Aorta (tissue), 5 donors: ENCODE data around the gene MTTP. TPM values are rescaled to one million over a fixed set of nuclear protein-coding genes. Genes with fewer than 3 reads are reported as not detected.
"Not testable (repeated sequence)": the region's sequence is repeated elsewhere in the genome, so short reads cannot be mapped to it uniquely, and the experiment has no call there.

ENCODE experiments used
- ATAC-seq: fragments of 200-7000 bp; cut with Tn5 transposase; one replicate; pipeline ENCODE4 v1.9.1; 2022; ENCODE audit warnings: moderate library complexity; ENCODE audit not compliant: low FRiP score
- DNase-seq, 2 donors: peaks; one replicate each; pipeline ENCODE4 v3.0.0-alpha.2; 2020
- H3K27ac ChIP-seq, 2 donors: one replicate each; pipeline ENCODE4 v1.5.1; 2013; ENCODE audit warnings: low read length in 2 of 2, mild to moderate bottlenecking in 2 of 2, moderate library complexity in 2 of 2, control low read depth in 1 of 2, inconsistent platforms in 1 of 2, low read depth in 1 of 2
- H3K27me3 ChIP-seq, 2 donors: one replicate each; pipeline ENCODE4 v1.6.1; 2013; ENCODE audit warnings: control low read depth in 1 of 2, low read length in 1 of 2, mild to moderate bottlenecking in 1 of 2, moderate library complexity in 1 of 2; ENCODE audit not compliant: insufficient read depth in 2 of 2, control insufficient read depth in 1 of 2
- H3K36me3 ChIP-seq, 2 donors: one replicate each; pipeline ENCODE4 v1.6.1; 2013; ENCODE audit warnings: control low read depth in 1 of 2, low read length in 1 of 2, mild to moderate bottlenecking in 1 of 2; ENCODE audit not compliant: insufficient read depth in 2 of 2, control insufficient read depth in 1 of 2
- H3K4me1 ChIP-seq, 2 donors: one replicate each; pipeline ENCODE4 v1.6.1; 2013; ENCODE audit warnings: low read length in 2 of 2, control low read depth in 1 of 2, mild to moderate bottlenecking in 1 of 2, moderate library complexity in 1 of 2; ENCODE audit not compliant: insufficient read depth in 2 of 2, control insufficient read depth in 1 of 2
- H3K4me3 ChIP-seq, 2 donors: one replicate each; pipeline ENCODE4 v1.5.1; 2013; ENCODE audit warnings: low read length in 2 of 2, control low read depth in 1 of 2, mild to moderate bottlenecking in 1 of 2
- H3K9me3 ChIP-seq: one replicate; pipeline ENCODE4 v1.6.1; 2013; ENCODE audit warnings: mild to moderate bottlenecking, low read length; ENCODE audit not compliant: control insufficient read depth
- WGBS, 2 donors: extraction: QIAGEN DNeasy Blood & Tissue Kit; methylation state at CpG; one replicate each; pipeline ENCODE4 v1.1.7; 2013; 5-methylcytosine and 5-hydroxymethylcytosine counted together
- intact Hi-C, 2 donors: fragments of 100-400 bp; cut with DNase I; formaldehyde crosslinking; loops; one replicate each; pipeline versions ENCODE4 v1.14.2 to v1.15.0; 2022
- long read RNA-seq, 2 donors: library from polyadenylated mRNA; unstranded; transcript quantifications; one replicate each; pipeline ENCODE4 v2.0.0, GENCODE V29; 2020 to 2021
- polyA plus RNA-seq, 2 donors: library from polyadenylated mRNA; stranded (reverse); fragments of 200-250 nt; gene quantifications; one replicate each; pipeline ENCODE4 v1.2.3, GENCODE V29; 2013
- total RNA-seq, 2 donors: library from RNA; stranded (reverse); fragmentation: NEBNext Ultra II Directional; extraction: Animal tissue kit (Norgen Biotek cat#: 25700); gene quantifications; one replicate each; pipeline ENCODE4 v1.2.1, GENCODE V29; 2021
- donor health status: healthy with polysubstance abuse.
- donor health status: Bipolar disorder and iron deficiency.
- donor health status: DM: no; HTN: no; CAD: no.
- donor health status: DM: no; HTN: no; CAD: no.
- donor health status: DM: yes; HTN: yes; CAD: no.

Gene MTTP
- total RNA-seq: under 1 TPM; 0.48 to 0.65 TPM
- polyA plus RNA-seq: 10 to 100 TPM in 1 of 2 donors, not detected in 1; 13.6 TPM
- long read RNA-seq, donor 1, full-length matches to known transcripts: 1 of 1 reads
- long read RNA-seq, donor 1, partial matches to known transcripts: 0 of 1 reads
- long read RNA-seq, donor 1, other reads (novel, unspliced or antisense): 0 of 1 reads
- long read RNA-seq, donor 2: 0 reads

DNA sequence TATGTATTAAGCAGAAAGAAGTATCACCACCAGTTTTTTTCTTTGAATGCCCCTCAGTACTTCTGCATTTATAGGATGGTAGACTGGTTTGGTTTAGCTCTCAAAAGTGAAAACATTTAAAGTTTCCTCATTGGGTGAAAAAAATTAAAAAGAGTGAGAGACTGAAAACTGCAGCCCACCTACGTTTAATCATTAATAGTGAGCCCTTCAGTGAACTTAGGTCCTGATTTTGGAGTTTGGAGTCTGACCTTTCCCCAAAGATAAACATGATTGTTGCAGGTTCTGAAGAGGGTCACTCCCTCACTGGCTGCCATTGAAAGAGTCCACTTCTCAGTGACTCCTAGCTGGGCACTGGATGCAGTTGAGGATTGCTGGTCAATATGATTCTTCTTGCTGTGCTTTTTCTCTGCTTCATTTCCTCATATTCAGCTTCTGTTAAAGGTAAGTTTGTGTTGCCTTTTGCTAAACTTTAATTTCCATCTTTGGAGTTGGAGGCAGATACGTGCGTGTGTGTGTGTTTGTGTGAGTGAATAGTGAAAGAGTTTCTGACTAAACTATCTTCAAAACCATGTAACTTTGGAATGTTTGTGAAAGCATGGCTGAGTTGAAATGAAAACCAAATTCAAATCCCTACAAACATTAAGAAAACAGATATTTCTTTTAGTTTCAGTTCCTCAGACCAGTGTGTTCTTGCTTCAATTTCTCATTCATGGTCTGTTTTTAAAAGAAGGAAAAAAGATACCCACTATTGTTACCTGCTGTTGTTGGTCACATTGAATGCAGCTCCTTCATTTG is at the start of gene MTTP:
Gene MTTP (plus strand): TSS at position 295 of the 795 bp plus-strand sequence. CDS start 86 bp downstream, at position 381.
- peak within 1 kb of the TSS in 1 of 2 donors; percentile 82 for H3K27ac ChIP-seq
- no peaks in the 10 kb centered on the region for H3K36me3 ChIP-seq
- ATAC-seq (no peak), DNase-seq (no peak)
- H3K9me3 ChIP-seq: no peaks in the 10 kb centered on the region
- no peaks in the 10 kb centered on the region for H3K27me3 ChIP-seq
- WGBS, 2 donors: 28 to 31% methylated on average over 3 of the region's 3 CpGs
- H3K4me3 ChIP-seq: peak within 1 kb of the TSS; percentile 14 to 48
- intact Hi-C loops: no loop called here
- H3K4me1 ChIP-seq: peaks cover 0 to 2% of the 10 kb centered on the region in 2 donors

DNA sequence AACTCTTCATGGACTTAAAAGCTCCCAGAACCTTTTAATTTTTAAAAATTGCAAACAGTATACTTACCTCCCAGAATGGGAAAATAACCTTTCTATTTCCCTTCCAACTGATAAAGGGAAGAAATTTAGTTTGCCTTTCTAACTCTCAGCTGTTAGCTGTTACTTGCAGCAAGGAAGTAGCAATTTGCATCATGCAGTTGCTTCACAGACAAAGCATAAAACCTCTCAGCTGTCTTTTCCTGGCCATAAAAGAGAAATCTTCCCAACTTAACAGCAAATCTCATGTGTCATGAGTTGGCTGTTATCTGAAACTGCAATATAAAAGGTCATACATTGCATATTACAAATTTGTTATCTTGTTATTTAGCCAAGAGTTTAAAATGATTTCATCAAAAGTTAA is 45.4 kb upstream of the MTTP start:
- DNase-seq (no peak), ATAC-seq (no peak)
- Histone ChIP-seq H3K4me1 (no peaks in the 10 kb centered on the region), H3K4me3 (no peak overlapping the region), H3K27ac (no peak overlapping the region), H3K36me3 (no peaks in the 10 kb centered on the region), H3K9me3 (no peaks in the 10 kb centered on the region), H3K27me3 (no peaks in the 10 kb centered on the region)
- intact Hi-C loops: no loop called here

DNA sequence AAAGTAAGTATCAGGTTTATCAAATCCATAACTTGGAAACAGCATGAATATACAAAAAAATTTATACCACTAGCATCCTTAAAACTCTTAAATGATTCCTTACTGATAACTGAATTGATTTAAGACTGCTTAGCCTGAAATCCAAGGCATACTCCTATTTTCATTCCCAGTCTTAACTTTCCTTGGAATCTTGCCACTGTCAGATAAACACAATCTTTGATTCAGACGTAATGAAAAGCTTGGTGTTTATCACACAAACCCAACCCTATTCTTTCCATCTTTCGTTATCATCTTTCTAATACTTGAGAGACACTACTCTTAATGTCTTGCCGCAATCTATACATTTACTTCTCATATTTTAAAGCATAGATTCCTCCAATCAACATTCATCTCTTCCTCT is 44.7 kb upstream of the MTTP start:
- intact Hi-C loops: no loop called here
- Histone ChIP-seq H3K4me3 (no peak overlapping the region), H3K27ac (no peak overlapping the region), H3K4me1 (no peaks in the 10 kb centered on the region), H3K9me3 (no peaks in the 10 kb centered on the region), H3K27me3 (no peaks in the 10 kb centered on the region), H3K36me3 (no peaks in the 10 kb centered on the region)
- WGBS, 2 donors: 51 to 52% methylated on average over 3 of the region's 3 CpGs
- no peak for ATAC-seq
- no peak for DNase-seq

DNA sequence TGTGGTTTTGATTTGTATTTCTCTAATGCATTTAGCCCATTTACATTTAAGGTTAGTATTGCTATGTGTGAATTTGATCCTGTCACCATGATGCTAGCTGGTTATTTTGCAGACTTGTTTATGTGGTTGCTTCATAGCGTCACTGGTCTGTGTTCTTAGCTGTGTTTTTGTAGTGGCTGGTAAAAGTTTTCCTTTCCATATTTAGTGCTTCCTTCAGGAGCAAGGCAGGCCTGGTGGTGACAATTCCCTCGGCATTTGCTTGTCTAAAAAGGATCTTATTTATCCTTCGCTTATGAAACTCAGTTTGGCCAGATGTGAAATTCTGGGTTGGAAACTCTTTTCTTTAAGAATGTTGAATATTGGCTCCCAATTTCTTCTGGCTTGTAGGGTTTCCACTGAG is 39.9 kb upstream of the MTTP start:
- H3K4me3 ChIP-seq, H3K27me3 ChIP-seq, DNase-seq, intact Hi-C loops, ATAC-seq, H3K27ac ChIP-seq, H3K9me3 ChIP-seq, H3K4me1 ChIP-seq, H3K36me3 ChIP-seq: not testable (repeated sequence)
- WGBS, 2 donors: 22 to 34% methylated on average over 3 of the region's 3 CpGs

DNA sequence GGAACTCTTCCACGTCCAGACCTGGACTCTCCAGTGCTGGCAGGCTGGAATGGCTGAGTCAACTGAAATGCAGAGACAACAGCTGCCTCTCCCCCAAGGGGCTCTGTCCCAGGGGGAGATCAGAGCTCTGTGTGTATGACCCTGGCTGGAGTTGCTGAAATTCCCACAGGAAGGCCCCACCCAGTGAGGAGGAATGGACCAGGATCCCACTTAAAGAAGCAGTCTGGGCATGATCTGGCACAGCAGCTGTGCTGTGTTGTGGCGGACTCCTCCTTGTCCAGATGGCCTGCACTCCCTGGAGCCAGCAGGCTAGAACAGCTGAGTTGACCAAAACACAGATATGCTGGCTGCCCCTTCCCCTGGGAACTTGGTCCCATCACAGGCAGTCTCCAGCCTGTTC is 38.4 kb upstream of the MTTP start:
- H3K36me3 ChIP-seq: no peaks in the 10 kb centered on the region
- ATAC-seq (no peak), DNase-seq (no peak)
- H3K4me1 ChIP-seq: no peaks in the 10 kb centered on the region
- H3K27ac ChIP-seq: no peak overlapping the region
- H3K27me3 ChIP-seq: no peaks in the 10 kb centered on the region
- intact Hi-C loops: no loop called here
- no peaks in the 10 kb centered on the region for H3K9me3 ChIP-seq
- 42 to 73% methylated on average over 2 of the region's 2 CpGs for WGBS, 2 donors
- H3K4me3 ChIP-seq: no peak overlapping the region

DNA sequence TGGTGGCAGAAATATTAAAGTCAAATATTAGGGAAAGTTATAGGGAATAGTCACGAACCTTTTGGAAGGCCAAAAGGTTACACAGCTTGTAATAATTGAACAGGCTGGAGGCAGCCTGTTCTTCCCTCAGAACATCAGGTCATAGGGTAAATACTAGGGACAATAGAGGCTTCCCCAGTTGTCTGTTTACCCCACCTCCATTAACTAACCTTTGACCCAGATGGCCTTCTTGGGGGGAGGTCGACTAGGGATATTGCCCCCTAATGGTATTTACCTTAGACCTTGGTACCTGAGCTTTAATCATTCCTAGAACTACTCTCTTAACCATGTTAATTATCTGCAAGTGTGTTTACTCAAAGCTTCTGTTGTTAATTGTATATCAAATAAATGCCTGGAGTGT is 37.8 kb upstream of the MTTP start:
- 72% methylated on average over 2 of the region's 2 CpGs for WGBS, 2 donors
- Histone ChIP-seq H3K36me3 (no peaks in the 10 kb centered on the region), H3K4me3 (no peak overlapping the region), H3K4me1 (no peaks in the 10 kb centered on the region), H3K27ac (no peak overlapping the region), H3K27me3 (no peaks in the 10 kb centered on the region), H3K9me3 (no peaks in the 10 kb centered on the region)
- DNase-seq (no peak), ATAC-seq (no peak)
- intact Hi-C loops: no loop called here

DNA sequence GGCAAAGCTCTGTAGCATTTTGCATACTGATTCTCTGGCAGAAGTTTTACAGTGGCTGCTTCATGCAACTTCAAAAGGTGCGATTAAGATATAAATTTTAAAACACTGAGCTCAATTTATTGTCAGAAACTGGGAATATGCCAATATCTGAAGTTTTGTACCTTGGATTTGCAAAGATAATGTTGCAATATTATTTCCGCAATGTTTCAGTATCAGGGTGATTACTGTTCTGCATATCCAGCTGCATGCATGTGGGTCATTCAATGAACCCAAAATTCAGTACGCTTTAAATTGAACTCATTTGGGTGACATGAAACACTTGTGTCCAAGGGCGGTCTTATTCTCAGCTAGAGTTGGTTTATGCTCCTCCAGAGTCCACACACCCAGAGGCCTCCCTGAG is 37.0 kb upstream of the MTTP start:
- Histone ChIP-seq H3K9me3 (no peaks in the 10 kb centered on the region), H3K4me3 (no peak overlapping the region), H3K4me1 (no peaks in the 10 kb centered on the region), H3K27ac (no peak overlapping the region), H3K36me3 (no peaks in the 10 kb centered on the region), H3K27me3 (no peaks in the 10 kb centered on the region)
- DNase-seq (no peak), ATAC-seq (no peak)
- WGBS, 2 donors: 69 to 80% methylated on average over 4 of the region's 4 CpGs
- intact Hi-C loops: no loop called here

DNA sequence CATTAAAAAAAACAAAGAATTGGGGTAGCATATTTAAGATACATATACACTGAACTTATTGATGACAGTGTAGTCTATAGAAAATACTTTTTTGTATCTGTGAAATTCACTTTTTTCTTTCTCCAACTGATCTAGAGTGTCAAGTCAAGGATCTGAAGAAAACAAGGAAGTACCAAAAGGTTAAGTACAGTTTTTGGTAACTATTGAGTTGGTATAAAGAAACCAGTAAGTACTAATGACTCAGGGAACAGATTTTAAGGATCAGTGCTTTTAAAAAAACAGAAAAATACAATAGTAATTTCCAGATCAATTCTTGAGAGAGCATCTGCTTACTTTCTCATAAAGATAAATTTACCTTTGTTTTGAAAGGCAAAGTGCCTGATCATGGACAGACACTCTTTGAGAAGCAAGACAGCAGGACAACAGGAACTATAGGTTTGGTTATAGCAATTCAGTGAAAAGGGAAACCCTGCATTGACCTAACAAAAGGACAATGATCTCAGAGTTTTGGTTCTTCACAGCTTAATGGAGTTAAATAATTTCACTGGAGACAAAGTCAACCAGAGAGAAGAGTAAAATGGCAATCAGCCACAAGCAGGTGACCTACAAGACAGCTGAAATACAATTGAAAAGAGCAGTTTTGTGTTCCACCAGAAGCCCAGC is 34.2 kb upstream of the MTTP start:
- no peaks in the 10 kb centered on the region for H3K9me3 ChIP-seq
- H3K27ac ChIP-seq: no peak overlapping the region
- no peak overlapping the region for H3K4me3 ChIP-seq
- ATAC-seq: no peak
- no peaks in the 10 kb centered on the region for H3K4me1 ChIP-seq
- no peaks in the 10 kb centered on the region for H3K36me3 ChIP-seq
- no peaks in the 10 kb centered on the region for H3K27me3 ChIP-seq
- DNase-seq: no peak
- intact Hi-C loops: no loop called here

DNA sequence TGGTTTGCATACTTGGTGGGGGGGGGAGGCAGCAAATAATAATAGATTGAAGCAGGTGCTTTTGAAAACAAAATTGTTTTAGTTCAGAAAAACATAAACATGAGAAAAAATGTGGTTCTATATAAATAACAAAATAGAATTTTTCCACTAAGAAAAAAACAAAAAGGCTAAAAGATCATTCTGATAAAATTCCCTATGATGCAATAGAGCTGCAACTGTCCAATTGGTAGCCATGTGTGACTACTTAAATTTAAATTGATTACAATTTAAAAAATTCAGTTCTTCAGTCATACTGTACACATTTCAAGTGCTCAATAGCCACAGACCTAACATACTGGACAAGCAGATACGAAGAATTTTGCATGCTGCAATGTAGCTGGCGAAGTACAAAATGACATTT is 21.8 kb upstream of the MTTP start:
- Histone ChIP-seq H3K27ac (no peak overlapping the region), H3K9me3 (no peaks in the 10 kb centered on the region), H3K4me1 (no peaks in the 10 kb centered on the region), H3K4me3 (no peak overlapping the region), H3K36me3 (peaks cover 0 to 2% of the 10 kb centered on the region in 2 donors), H3K27me3 (no peaks in the 10 kb centered on the region)
- intact Hi-C loops: no loop called here
- 98 to 99% methylated on average over 2 of the region's 2 CpGs for WGBS, 2 donors
- ATAC-seq (no peak), DNase-seq (no peak)
